Ovary (tissue), 3 donors: ENCODE results near the gene LHX8.

Experiments
- CTCF ChIP-seq, 3 donors: fragments of 450-650 bp in 2 of 3; fragments of 200-600 bp in 1 of 3; IDR thresholded peaks; one replicate each; pipeline versions ENCODE4 v1.5.1 to v1.8.0; 2016 to 2022; ENCODE audit warnings: antibody characterized with exemption in 3 of 3, mild to moderate bottlenecking in 1 of 3
- POLR2A ChIP-seq: fragments of 450-650 bp; IDR thresholded peaks from one replicate; pipeline ENCODE4 v1.6.1; 2017; ENCODE audit warnings: antibody characterized with exemption, mild to moderate bottlenecking, moderate library complexity
- donor health status: DM: no; HTN: no; CAD: no.

GRCh38 chr1:75198761-75199160 lies 64.6 kb downstream of the LHX8 start:
- no peak for TF ChIP-seq CTCF (IDR thresholded peaks at IDR 0.05)
- no peak for TF ChIP-seq POLR2A
